ENCODE data around the gene TSFM.

- TF ChIP-seq EZH2 (IDR thresholded peaks at IDR 0.05; ENCODE audit: borderline replicate concordance, low read depth, low read length, poor library complexity, severe bottlenecking): no peak
- TF ChIP-seq CTCF (conservative IDR thresholded peaks at IDR 0.05; ENCODE audit: low read depth, low read length): no peak
Measured at GRCh38 chr12:57760347-57760982, 22.1 kb upstream of the TSFM start.

Data from A673 (cell line).